NOMO-1 treated with dmso at 0.1 percent for 144 hours (cell line): ENCODE data around the gene SCFD2.

Source experiments
- DNase-seq: peaks from one replicate; lab custom pipeline; 2025; ENCODE audit not compliant: unreplicated experiment; lab: John Stamatoyannopoulos, UW

SCFD2 gene

GRCh38 chr4:52894443-52894842 is 471.4 kb downstream of the SCFD2 start:
- no peak for DNase-seq

GRCh38 chr4:52892880-52893279 is 473.0 kb downstream of the SCFD2 start:
- no peak for DNase-seq

- no peak for DNase-seq
Measured at GRCh38 chr4:52891743-52892142, 474.1 kb downstream of the SCFD2 start.

GRCh38 chr4:52890521-52890791 is 475.4 kb downstream of the SCFD2 start:
- no peak for DNase-seq

GRCh38 chr4:52889778-52890520 is 475.9 kb downstream of the SCFD2 start:
- no peak for DNase-seq

GRCh38 chr4:52889354-52889753 is 476.5 kb downstream of the SCFD2 start:
- no peak for DNase-seq

- no peak for DNase-seq
Measured at GRCh38 chr4:52884994-52885393, 480.9 kb downstream of the SCFD2 start.

GRCh38 chr4:52883707-52884669 is 481.9 kb downstream of the SCFD2 start:
- no peak for DNase-seq

- no peak for DNase-seq
Measured at GRCh38 chr4:52883183-52883621, 482.7 kb downstream of the SCFD2 start.

- DNase-seq: no peak
Measured at GRCh38 chr4:52880994-52881393, 484.9 kb downstream of the SCFD2 start.

GRCh38 chr4:52879471-52879870 is 486.4 kb downstream of the SCFD2 start:
- DNase-seq: no peak

- DNase-seq: no peak
Measured at GRCh38 chr4:52877694-52878093, 488.2 kb downstream of the SCFD2 start.

- no peak for DNase-seq
Measured at GRCh38 chr4:52877036-52877435, 488.8 kb downstream of the SCFD2 start.

- no peak for DNase-seq
Measured at GRCh38 chr4:52876069-52876468, 489.8 kb downstream of the SCFD2 start.

- no peak for DNase-seq
Measured at GRCh38 chr4:52874948-52875347, 490.9 kb downstream of the SCFD2 start.

GRCh38 chr4:52873861-52874343 is 492.0 kb downstream of the SCFD2 start:
- no peak for DNase-seq

GRCh38 chr4:52873191-52873590 is 492.7 kb downstream of the SCFD2 start:
- no peak for DNase-seq

GRCh38 chr4:52870225-52870624 is 495.6 kb downstream of the SCFD2 start:
- no peak for DNase-seq

GRCh38 chr4:52869656-52870055 is 496.2 kb downstream of the SCFD2 start:
- DNase-seq: no peak

GRCh38 chr4:52869196-52869595 is 496.7 kb downstream of the SCFD2 start:
- DNase-seq: no peak

- DNase-seq: no peak
Measured at GRCh38 chr4:52868133-52868532, 497.7 kb downstream of the SCFD2 start.

- DNase-seq: no peak
Measured at GRCh38 chr4:52867163-52867562, 498.7 kb downstream of the SCFD2 start.
